ENCODE results near the gene ATG7. TPM values are rescaled to one million over a fixed set of nuclear protein-coding genes. Genes with fewer than 3 reads are reported as not detected.

ATG7 gene
- total and polyA plus RNA-seq, 4 donors: 7.4 to 53.8 (median 15.6) TPM

DNA sequence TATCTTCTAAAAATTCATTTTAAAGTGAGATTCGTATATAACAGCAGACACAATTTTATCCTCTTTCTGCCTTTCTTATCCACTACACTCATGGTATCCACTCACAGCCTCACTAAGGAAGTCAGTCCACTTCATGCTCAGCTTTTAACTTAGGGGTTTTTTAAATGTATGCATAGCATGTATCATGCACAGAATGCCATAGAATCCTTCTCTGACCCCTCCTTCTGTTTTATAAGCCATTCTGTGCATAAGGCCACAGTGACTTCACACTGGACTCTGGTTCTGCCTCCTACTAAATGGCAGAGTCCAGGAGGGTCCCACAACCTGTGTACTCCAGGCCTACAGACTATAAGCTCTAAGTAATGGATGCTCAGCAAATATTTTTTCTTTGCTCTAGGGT lies 129.2 kb downstream of the ATG7 start:
- H3K4me3 ChIP-seq (ENCODE audit: low read depth in 1 of 3, low read length in 3 of 3): no peak overlapping the region
- 97% methylated on average over 1 of the region's 1 CpG for WGBS
- DNase-seq (ENCODE audit: low spot score): no peak

More for the DNA sequence above, 129.2 kb downstream of the ATG7 start:
- TF ChIP-seq REST (IDR thresholded peaks at IDR 0.05) (no peak), FOXA2 (IDR thresholded peaks at IDR 0.05) (no peak), TAF1 (conservative IDR thresholded peaks at IDR 0.05) (no peak), HNF4A (conservative IDR thresholded peaks at IDR 0.05) (no peak), JUND (IDR thresholded peaks at IDR 0.05) (no peak), GABPA (IDR thresholded peaks at IDR 0.05 in 1 of 2, conservative IDR thresholded peaks at IDR 0.05 in 1 of 2) (no peak), RXRA (IDR thresholded peaks at IDR 0.05) (no peak), EGR1 (IDR thresholded peaks at IDR 0.05; ENCODE audit: low read depth in 2 of 2) (no peak), HNF4G (IDR thresholded peaks at IDR 0.05) (no peak), NR2F2 (IDR thresholded peaks at IDR 0.05) (no peak), FOXA1 (IDR thresholded peaks at IDR 0.05) (no peak), RAD21 (IDR thresholded peaks at IDR 0.05) (no peak), SP1 (IDR thresholded peaks at IDR 0.05) (no peak)
- TF ChIP-seq, protein P1, sequence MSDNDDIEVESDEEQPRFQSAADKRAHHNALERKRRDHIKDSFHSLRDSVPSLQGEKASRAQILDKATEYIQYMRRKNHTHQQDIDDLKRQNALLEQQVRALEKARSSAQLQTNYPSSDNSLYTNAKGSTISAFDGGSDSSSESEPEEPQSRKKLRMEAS (IDR thresholded peaks at IDR 0.05): no peak
- TF ChIP-seq, protein P2, sequence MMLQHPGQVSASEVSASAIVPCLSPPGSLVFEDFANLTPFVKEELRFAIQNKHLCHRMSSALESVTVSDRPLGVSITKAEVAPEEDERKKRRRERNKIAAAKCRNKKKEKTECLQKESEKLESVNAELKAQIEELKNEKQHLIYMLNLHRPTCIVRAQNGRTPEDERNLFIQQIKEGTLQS (IDR thresholded peaks at IDR 0.05): no peak
- TF ChIP-seq, protein P3, sequence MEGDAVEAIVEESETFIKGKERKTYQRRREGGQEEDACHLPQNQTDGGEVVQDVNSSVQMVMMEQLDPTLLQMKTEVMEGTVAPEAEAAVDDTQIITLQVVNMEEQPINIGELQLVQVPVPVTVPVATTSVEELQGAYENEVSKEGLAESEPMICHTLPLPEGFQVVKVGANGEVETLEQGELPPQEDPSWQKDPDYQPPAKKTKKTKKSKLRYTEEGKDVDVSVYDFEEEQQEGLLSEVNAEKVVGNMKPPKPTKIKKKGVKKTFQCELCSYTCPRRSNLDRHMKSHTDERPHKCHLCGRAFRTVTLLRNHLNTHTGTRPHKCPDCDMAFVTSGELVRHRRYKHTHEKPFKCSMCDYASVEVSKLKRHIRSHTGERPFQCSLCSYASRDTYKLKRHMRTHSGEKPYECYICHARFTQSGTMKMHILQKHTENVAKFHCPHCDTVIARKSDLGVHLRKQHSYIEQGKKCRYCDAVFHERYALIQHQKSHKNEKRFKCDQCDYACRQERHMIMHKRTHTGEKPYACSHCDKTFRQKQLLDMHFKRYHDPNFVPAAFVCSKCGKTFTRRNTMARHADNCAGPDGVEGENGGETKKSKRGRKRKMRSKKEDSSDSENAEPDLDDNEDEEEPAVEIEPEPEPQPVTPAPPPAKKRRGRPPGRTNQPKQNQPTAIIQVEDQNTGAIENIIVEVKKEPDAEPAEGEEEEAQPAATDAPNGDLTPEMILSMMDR (IDR thresholded peaks at IDR 0.05; ENCODE audit: low read depth, low read length, missing input control): no peak
- TF ChIP-seq, protein P4, sequence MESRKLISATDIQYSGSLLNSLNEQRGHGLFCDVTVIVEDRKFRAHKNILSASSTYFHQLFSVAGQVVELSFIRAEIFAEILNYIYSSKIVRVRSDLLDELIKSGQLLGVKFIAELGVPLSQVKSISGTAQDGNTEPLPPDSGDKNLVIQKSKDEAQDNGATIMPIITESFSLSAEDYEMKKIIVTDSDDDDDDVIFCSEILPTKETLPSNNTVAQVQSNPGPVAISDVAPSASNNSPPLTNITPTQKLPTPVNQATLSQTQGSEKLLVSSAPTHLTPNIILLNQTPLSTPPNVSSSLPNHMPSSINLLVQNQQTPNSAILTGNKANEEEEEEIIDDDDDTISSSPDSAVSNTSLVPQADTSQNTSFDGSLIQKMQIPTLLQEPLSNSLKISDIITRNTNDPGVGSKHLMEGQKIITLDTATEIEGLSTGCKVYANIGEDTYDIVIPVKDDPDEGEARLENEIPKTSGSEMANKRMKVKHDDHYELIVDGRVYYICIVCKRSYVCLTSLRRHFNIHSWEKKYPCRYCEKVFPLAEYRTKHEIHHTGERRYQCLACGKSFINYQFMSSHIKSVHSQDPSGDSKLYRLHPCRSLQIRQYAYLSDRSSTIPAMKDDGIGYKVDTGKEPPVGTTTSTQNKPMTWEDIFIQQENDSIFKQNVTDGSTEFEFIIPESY (IDR thresholded peaks at IDR 0.05): no peak
- no peaks in the 10 kb centered on the region for H3K27me3 ChIP-seq (ENCODE audit: control insufficient read depth in 4 of 4, insufficient read depth in 4 of 4, low read length in 3 of 4)
- H3K9me3 ChIP-seq (ENCODE audit: control insufficient read depth in 4 of 4, low read length in 3 of 4): no peaks in the 10 kb centered on the region
- no peaks in the 10 kb centered on the region for H3K4me1 ChIP-seq (ENCODE audit: control insufficient read depth in 4 of 4, insufficient read depth in 4 of 4, low read length in 3 of 4)
- H3K36me3 ChIP-seq (ENCODE audit: control insufficient read depth in 4 of 4, insufficient read depth in 3 of 4, low read depth in 1 of 4, low read length in 3 of 4): no peaks in the 10 kb centered on the region
- no peak overlapping the region for H3K27ac ChIP-seq (ENCODE audit: low read depth in 1 of 2, low read length in 2 of 2)
- no peak overlapping the region for H3K9ac ChIP-seq (ENCODE audit: low read depth in 1 of 2, low read length in 2 of 2)
